GM10847 (cell line): ENCODE measurements around the gene FHIT.

ENCODE experiments used
- POLR2A ChIP-seq: IDR thresholded peaks from 2 replicates; pipeline ENCODE4 v1.6.1; 2011; ENCODE audit not compliant: insufficient read length; ENCODE audit errors: extremely low read depth

The FHIT gene

DNA sequence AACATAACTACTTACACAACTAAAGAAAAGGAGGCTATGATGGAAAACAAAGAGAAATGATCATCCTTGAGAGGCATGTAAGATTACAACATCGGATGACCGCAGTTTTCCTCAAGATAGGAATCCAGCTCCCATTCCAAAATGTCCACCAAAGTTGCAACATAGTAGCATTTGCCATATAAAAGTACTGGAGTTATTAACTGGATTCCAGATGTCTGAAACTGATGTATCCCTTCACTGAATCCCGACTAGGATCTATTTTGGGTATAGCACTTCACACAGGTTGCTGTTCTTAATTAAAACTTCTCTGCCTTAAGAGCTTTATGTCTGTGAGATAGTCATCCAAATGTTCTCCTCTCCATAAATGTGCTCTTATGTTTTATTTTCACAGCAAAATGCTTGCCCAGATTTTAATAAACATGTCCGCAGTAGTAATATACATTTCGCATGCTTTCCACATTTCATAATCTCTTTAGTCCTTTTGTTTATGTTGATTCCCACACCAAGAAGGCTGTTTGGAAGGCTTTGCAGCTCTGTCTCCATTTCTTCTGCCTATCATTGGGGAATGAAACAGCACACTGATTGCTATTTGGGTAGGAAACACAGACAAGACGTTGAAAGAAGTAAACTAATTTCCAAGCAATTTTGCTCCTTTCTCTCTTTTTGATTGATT, 1484.9 kb downstream of the FHIT start:
- TF ChIP-seq POLR2A = no peak

- no peak for TF ChIP-seq POLR2A
These were observed 1487.1 kb downstream of the FHIT start for GRCh38 chr3:59764171-59764570.

GRCh38 chr3:59762941-59763340, 1488.3 kb downstream of the FHIT start:
- no peak for TF ChIP-seq POLR2A

DNA sequence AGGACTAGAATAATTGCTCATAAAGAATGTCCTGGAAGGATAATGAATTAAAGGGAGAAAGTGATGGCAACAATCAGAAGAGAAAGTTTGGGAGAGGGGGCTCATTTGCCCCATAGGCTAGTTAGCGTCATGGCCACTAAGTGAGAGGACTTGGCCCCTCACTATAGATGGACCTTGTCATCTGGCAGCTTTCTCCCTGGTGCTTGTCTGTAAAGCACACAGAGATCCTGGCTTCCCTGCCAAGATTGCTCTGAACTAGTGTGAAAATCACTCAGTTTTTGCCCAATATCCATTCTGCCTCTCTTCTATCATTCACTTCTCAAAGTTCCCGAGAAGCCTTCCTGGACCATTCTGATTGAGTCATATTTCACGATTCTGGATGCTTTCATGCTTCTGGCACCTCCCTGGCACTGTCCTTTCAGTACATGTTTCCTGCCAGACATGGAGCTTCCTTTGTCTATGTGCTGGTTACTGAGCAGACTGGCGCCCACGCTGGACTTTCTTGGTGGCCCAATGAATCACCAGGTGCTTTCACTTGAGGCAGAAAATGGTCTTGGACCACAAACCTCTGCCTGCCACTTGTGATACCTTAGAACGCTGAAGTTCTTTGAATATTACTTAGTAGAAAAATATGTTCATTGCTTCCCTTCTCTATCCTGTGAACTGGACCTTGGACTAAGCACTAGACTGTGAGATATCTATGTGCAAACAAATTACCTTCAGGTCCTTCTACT, 1491.8 kb downstream of the FHIT start:
- no peak for TF ChIP-seq POLR2A

GRCh38 chr3:59758672-59759071, 1492.6 kb downstream of the FHIT start:
- TF ChIP-seq POLR2A = no peak

- no peak for TF ChIP-seq POLR2A
These were observed 1494.3 kb downstream of the FHIT start for GRCh38 chr3:59756934-59757333.

GRCh38 chr3:59754456-59755129, 1496.7 kb downstream of the FHIT start:
- TF ChIP-seq POLR2A = no peak

DNA sequence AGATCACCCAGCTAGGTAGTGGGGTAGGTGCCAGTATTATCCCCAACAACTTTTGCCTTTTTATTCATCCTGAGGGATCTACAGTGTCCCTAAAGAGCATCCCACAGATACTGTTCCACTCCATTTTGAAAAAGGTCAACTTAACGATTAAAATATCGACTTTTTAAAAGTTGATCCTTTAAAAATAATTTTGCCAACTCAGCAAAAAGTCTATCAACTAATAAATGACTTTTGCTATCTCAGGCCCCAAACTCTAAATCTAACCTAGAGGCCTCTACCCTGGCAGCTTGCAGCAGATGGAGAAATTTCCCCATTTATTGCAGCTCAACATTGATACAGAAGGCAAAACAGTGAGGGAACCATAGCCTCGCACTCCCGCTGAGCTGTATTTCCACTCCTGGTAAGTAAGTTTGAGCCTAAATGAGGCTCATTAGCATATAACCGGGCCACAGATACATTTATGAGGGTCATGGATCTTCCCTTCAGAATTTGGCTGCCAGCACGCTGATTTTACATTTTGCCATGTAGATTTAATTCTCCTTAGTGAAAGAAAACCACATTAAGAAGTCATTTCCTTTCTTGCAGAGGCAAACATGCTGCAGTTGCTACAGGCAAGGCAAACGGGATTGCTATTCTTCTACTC, 1497.3 kb downstream of the FHIT start:
- TF ChIP-seq POLR2A = no peak

- no peak for TF ChIP-seq POLR2A
These were observed 1498.3 kb downstream of the FHIT start for GRCh38 chr3:59752925-59753324.

- no peak for TF ChIP-seq POLR2A
These were observed 1499.6 kb downstream of the FHIT start for GRCh38 chr3:59751606-59752005.

GRCh38 chr3:59750391-59750790, 1500.9 kb downstream of the FHIT start:
- no peak for TF ChIP-seq POLR2A

GRCh38 chr3:59749291-59749690, 1502.0 kb downstream of the FHIT start:
- TF ChIP-seq POLR2A = no peak

DNA sequence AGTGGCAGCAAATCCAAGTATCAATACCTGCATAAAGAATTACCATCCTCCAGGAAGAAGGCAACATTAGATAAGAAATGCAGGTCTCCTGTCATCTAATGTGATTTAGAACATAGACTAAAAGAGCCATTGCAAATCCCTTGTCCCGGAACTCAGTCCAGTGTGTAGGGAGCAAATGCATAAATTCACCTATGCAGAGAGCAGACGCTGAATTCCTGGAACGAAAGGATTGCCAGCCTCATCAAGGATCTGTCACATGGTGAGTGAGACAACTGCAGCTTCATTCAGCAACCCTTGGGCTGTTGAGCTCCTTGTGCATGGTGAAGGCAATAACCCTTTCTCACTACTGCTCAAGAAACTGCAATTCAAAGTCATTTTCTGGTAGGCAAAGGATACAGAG, 1504.7 kb downstream of the FHIT start:
- TF ChIP-seq POLR2A = no peak

DNA sequence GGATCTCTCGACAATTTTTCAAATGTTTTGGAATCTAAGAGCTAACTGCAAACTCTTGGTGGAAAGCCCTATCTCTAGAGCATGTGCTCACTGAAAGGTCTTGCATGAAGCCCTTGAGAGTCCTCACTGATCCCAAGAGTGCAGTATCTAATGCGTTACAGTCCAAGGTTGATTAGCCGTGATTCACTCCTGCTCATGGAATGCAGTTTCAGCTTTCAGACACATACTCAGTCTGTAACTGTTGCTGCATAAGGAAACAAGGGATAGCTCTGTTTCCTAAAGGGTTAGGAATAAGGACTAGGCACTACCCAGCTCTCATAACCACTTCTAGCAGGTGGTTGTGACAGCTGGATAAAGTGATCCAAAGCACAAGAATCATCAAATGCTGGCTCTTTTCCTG, 1514.0 kb downstream of the FHIT start:
- no peak for TF ChIP-seq POLR2A

GRCh38 chr3:59734061-59734460, 1517.2 kb downstream of the FHIT start:
- no peak for TF ChIP-seq POLR2A
